OCI-LY1 (cell line): Measurements from ENCODE around the gene FBLN7.

Experiments used
- H2AFZ ChIP-seq: fragments of 200-600 bp; sonication (generic), shearing (Covaris generic); 2 replicates; pipeline ENCODE4 v1.6.0; 2014; ENCODE audit warnings: antibody characterized with exemption, mild to moderate bottlenecking, low read length
- H3F3A ChIP-seq: fragments of 200-600 bp; sonication (generic), shearing (Covaris generic); 2 replicates; pipeline ENCODE4 v1.6.0; 2014; ENCODE audit warnings: mild to moderate bottlenecking, antibody characterized with exemption, low read length, moderate library complexity; ENCODE audit not compliant: insufficient read depth
- H3K27ac ChIP-seq: fragments of 200-600 bp; sonication (generic); 2 replicates; pipeline ENCODE4 v1.5.1; 2014; ENCODE audit warnings: low read length, mixed run types, mild to moderate bottlenecking, low read depth; ENCODE audit not compliant: poor library complexity, severe bottlenecking
- H3K27me3 ChIP-seq: fragments of 200-600 bp; sonication (generic); 2 replicates; pipeline ENCODE4 v1.6.0; 2014; ENCODE audit warnings: antibody characterized with exemption, mild to moderate bottlenecking, low read length, moderate library complexity; ENCODE audit not compliant: insufficient read depth
- H3K36me3 ChIP-seq: fragments of 200-600 bp; sonication (generic); 2 replicates; pipeline ENCODE4 v1.6.1; 2014; ENCODE audit warnings: mild to moderate bottlenecking, antibody characterized with exemption, low read length, moderate library complexity, mixed read lengths; ENCODE audit not compliant: insufficient read depth
- H3K4me1 ChIP-seq: fragments of 200-600 bp; sonication (generic); 2 replicates; pipeline ENCODE4 v1.5.1; 2014; ENCODE audit warnings: mild to moderate bottlenecking, low read length, moderate library complexity; ENCODE audit not compliant: insufficient read depth, severe bottlenecking
- H3K4me2 ChIP-seq: fragments of 200-600 bp; sonication (generic), shearing (Covaris generic); 2 replicates; pipeline ENCODE4 v1.6.1; 2014; ENCODE audit warnings: low read length
- H3K4me3 ChIP-seq: fragments of 200-600 bp; sonication (generic); 2 replicates; pipeline ENCODE4 v1.5.1; 2014; ENCODE audit warnings: low read length, low read depth, mild to moderate bottlenecking, mixed read lengths; ENCODE audit not compliant: poor library complexity, severe bottlenecking
- H3K79me2 ChIP-seq: fragments of 200-600 bp; shearing (Covaris generic); 2 replicates; pipeline ENCODE4 v1.6.1; 2016; ENCODE audit warnings: mixed run types, low read length, mixed read lengths; ENCODE audit not compliant: insufficient read depth
- H3K9ac ChIP-seq: fragments of 200-600 bp; sonication (generic), shearing (Covaris generic); 2 replicates; pipeline ENCODE4 v1.6.1; 2014; ENCODE audit warnings: mild to moderate bottlenecking, low read length, mixed read lengths
- H3K9me2 ChIP-seq: fragments of 200-600 bp; sonication (generic), shearing (Covaris generic); 2 replicates; pipeline ENCODE4 v1.6.1; 2014; ENCODE audit warnings: low read depth, mild to moderate bottlenecking, low read length, mixed read lengths
- H3K9me3 ChIP-seq: fragments of 200-600 bp; shearing (Covaris generic); 2 replicates; pipeline ENCODE4 v1.6.1; 2014; ENCODE audit warnings: low read length, mixed read lengths
- H4K20me1 ChIP-seq: fragments of 200-600 bp; sonication (generic), shearing (Covaris generic); 2 replicates; pipeline ENCODE4 v1.6.0; 2016; ENCODE audit warnings: mild to moderate bottlenecking, low read length; ENCODE audit not compliant: insufficient read depth
- EZH2 ChIP-seq: fragments of 200-600 bp; sonication (generic), shearing (Covaris generic); IDR thresholded peaks from 2 replicates; pipeline ENCODE4 v1.8.0; 2017; ENCODE audit warnings: borderline replicate concordance, mixed run types, mild to moderate bottlenecking, antibody characterized with exemption, low read length, moderate library complexity, mixed read lengths
- TF ChIP-seq, protein P1 (sequence below): fragments of 200-600 bp; sonication (generic), shearing (Covaris generic); IDR thresholded peaks from 2 replicates; pipeline ENCODE4 v1.5.1; 2017; ENCODE audit warnings: mild to moderate bottlenecking, antibody characterized with exemption, low read length, moderate library complexity, mixed read lengths

FBLN7 gene, protein sequence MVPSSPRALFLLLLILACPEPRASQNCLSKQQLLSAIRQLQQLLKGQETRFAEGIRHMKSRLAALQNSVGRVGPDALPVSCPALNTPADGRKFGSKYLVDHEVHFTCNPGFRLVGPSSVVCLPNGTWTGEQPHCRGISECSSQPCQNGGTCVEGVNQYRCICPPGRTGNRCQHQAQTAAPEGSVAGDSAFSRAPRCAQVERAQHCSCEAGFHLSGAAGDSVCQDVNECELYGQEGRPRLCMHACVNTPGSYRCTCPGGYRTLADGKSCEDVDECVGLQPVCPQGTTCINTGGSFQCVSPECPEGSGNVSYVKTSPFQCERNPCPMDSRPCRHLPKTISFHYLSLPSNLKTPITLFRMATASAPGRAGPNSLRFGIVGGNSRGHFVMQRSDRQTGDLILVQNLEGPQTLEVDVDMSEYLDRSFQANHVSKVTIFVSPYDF

DNA sequence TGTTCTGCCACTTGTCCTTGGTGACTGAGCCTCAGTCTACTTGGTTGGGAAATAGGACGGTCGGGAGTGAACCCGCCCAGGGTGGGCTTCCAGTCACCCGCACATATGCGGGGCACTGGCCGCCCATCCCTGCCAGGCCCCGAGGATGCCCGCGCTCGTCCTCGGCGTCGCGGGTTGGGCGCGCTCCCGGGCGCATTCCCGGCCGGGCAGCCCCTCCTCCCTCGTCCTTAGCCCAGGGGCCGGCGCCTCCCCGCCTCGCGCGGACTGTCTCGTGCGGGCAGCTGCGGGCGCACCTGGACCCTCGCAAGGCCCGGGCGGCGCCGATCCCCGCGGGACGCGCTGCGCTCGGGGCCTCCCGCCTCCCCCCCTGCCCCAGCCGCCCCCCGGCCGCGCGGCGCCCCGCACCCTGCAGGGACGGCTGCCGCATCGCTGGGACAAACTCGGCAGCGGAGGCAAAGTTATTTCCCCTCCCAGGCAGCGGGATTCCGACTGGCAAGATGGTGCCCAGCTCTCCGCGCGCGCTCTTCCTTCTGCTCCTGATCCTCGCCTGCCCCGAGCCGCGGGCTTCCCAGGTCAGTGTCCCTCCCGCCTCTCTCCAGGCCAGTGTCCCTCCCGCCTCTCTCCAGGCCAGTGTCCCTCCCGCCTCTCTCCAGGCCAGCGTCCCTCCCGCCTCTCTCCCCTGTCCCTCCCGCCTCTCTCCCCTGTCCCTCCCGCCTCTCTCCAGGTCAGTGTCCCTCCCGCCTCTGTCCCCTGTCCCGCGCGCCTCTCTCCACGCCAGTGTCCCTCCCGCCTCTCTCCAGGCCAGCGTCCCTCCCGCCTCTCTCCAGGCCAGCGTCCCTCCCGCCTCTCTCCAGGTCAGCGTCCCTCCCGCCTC is at the start of gene FBLN7:
FBLN7 (plus strand) TSS at position 227 of the 874 bp plus-strand sequence; CDS start at position 498, 271 bp downstream.
- no peaks in the 10 kb centered on the region for H3K9me2 ChIP-seq
- no peaks in the 10 kb centered on the region for H3K27me3 ChIP-seq
- no peak within 1 kb of the TSS for H3K4me3 ChIP-seq
- H3K9ac ChIP-seq = no peak within 1 kb of the TSS
- peaks cover 7% of the 10 kb centered on the region for H3K4me1 ChIP-seq
- H3K9me3 ChIP-seq = no peaks in the 10 kb centered on the region
- H3K36me3 ChIP-seq = no peaks in the 10 kb centered on the region
- H4K20me1 ChIP-seq = no peaks in the 10 kb centered on the region
- no peaks in the 10 kb centered on the region; the same call in 1 of the 2 replicates for H3F3A ChIP-seq
- no peak within 1 kb of the TSS; the same call in 1 of the 2 replicates for H3K4me2 ChIP-seq
- no peak for TF ChIP-seq EZH2
- TF ChIP-seq, protein P1, sequence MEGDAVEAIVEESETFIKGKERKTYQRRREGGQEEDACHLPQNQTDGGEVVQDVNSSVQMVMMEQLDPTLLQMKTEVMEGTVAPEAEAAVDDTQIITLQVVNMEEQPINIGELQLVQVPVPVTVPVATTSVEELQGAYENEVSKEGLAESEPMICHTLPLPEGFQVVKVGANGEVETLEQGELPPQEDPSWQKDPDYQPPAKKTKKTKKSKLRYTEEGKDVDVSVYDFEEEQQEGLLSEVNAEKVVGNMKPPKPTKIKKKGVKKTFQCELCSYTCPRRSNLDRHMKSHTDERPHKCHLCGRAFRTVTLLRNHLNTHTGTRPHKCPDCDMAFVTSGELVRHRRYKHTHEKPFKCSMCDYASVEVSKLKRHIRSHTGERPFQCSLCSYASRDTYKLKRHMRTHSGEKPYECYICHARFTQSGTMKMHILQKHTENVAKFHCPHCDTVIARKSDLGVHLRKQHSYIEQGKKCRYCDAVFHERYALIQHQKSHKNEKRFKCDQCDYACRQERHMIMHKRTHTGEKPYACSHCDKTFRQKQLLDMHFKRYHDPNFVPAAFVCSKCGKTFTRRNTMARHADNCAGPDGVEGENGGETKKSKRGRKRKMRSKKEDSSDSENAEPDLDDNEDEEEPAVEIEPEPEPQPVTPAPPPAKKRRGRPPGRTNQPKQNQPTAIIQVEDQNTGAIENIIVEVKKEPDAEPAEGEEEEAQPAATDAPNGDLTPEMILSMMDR = no peak
- no peak within 1 kb of the TSS for H2AFZ ChIP-seq
- no peaks in the 10 kb centered on the region for H3K79me2 ChIP-seq
- no peak within 1 kb of the TSS for H3K27ac ChIP-seq

DNA sequence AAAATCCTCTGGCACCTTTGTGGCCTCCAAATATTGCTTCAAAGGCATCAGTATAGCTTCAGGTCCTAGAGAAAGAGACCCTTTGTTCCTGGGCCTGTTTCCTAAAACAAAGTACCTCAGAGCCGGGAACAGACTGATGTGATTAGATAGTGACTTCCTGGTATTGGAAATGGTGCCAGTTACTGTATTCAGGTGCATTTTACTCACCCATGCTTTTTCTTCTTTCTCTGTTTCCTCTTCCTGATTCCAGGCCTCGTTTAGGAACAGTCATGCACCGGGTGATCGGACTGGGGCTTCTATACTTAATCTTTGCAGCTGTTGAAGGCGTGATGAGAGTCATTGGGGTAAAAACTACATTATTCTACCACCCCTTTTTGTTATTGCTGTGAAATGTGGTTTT is 48.8 kb upstream of the FBLN7 start:
- Histone ChIP-seq H4K20me1 (no peaks in the 10 kb centered on the region), H3K4me1 (peaks cover 20% of the 10 kb centered on the region), H3K9ac (no peak overlapping the region), H3K4me3 (no peak overlapping the region), H3F3A (no peaks in the 10 kb centered on the region), H3K4me2 (no peak overlapping the region), H3K27me3 (no peaks in the 10 kb centered on the region), H3K9me2 (no peaks in the 10 kb centered on the region), H3K9me3 (no peaks in the 10 kb centered on the region), H3K36me3 (peaks cover 64% of the 10 kb centered on the region), H3K27ac (no peak overlapping the region), H2AFZ (no peak overlapping the region), H3K79me2 (no peaks in the 10 kb centered on the region)
- no peak for TF ChIP-seq EZH2
- TF ChIP-seq, protein P1 = no peak

DNA sequence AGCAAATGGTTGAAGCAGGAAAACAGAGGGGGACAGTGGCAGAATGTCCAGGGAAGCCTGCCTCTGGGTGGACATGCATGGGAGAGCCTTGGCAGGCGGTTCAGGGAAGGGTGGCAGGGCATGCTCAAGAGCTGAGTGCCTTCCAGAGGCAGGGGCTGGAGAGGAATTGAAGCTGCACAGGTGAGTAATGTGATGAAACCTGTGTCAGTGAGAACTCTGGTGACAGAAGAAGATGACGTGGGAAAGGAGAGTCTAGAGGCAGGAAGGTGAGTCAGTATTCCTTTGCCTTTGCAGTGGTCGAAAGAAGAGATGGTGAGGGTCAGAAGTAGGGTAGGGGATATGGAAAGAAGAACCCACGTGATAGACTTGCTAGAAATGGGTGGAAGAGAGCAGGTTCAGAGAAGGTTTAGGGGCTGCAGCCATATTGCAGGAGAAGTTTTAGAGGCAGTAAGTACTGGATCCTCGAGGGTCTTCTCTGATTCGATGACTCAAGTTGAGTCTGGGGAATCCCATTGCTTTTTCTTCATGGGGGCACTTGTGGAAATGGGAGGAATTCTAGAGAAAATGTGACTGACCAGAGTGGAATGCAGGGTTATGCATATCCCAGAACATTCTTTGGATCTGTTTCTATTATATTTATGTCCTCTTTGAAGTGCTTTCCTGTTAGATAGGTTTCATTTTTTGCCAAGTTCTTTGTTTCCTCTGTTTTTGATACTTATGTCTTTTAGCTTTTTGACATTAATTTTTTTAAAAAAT is 45.7 kb upstream of the FBLN7 start:
- Histone ChIP-seq H3K79me2 (no peaks in the 10 kb centered on the region), H3K4me1 (peaks cover 13% of the 10 kb centered on the region), H3K4me3 (no peak overlapping the region), H4K20me1 (no peaks in the 10 kb centered on the region), H2AFZ (no peak overlapping the region), H3K27ac (no peak overlapping the region), H3K9me3 (no peaks in the 10 kb centered on the region), H3F3A (no peaks in the 10 kb centered on the region), H3K9ac (no peak overlapping the region), H3K36me3 (peaks cover 56% of the 10 kb centered on the region), H3K9me2 (no peaks in the 10 kb centered on the region), H3K27me3 (no peaks in the 10 kb centered on the region), H3K4me2 (no peak overlapping the region)
- TF ChIP-seq, protein P1 = no peak
- TF ChIP-seq EZH2 = no peak
